GM12878 (cell line): ENCODE data around the gene DYNLL1. TPM values are rescaled to one million over a fixed set of nuclear protein-coding genes. Genes with fewer than 3 reads are reported as not detected.
"Not testable (repeated sequence)": the region's sequence is repeated elsewhere in the genome, so short reads cannot be mapped to it uniquely, and the experiment has no call there.

ENCODE experiments used
- ATAC-seq: fragments of 200-7000 bp; cut with Tn5 transposase; 3 replicates; pipeline ENCODE4 v1.9.1; 2020; ENCODE audit warnings: mild to moderate bottlenecking, moderate library complexity
- BruUV-seq: library from RNA; stranded (reverse); fragments of 400-500 nt; replicated peaks from 2 replicates; lab custom pipeline; 2021; lab: Mats Ljungman, UMichigan
- CTCF ChIA-PET: fragments of 300-600 bp; sonication (Branson Sonifier 250); formaldehyde crosslinking; extraction: SDS; loops from one replicate; lab custom pipeline; 2021; ENCODE audit warnings: inconsistent platforms; lab: Yijun Ruan, JAX
- POLR2A ChIA-PET: fragments of 350-600 bp; formaldehyde crosslinking; extraction: SDS; loops from one replicate; lab custom pipeline; 2021; ENCODE audit warnings: inconsistent platforms; lab: Charles Lee
- RAD21 ChIA-PET: fragments of 300-600 bp; sonication (Branson Sonifier 250); formaldehyde crosslinking; loops from one replicate; lab custom pipeline; 2023; ENCODE audit warnings: antibody characterized with exemption; ENCODE audit not compliant: unreplicated experiment; lab: Charles Lee
- SMC1A ChIA-PET: fragments of 300-600 bp; sonication (Branson Sonifier 250); formaldehyde crosslinking; loops from one replicate; lab custom pipeline; 2023; ENCODE audit not compliant: unreplicated experiment, uncharacterized antibody; lab: Charles Lee
- DNase-seq: peaks from one replicate; pipeline ENCODE4 v3.0.0-alpha.2; 2011; ENCODE audit warnings: low read depth, low spot score
- FAIRE-seq: peaks from 3 replicates; lab custom pipeline; 2011; peaks lifted over from hg19 to GRCh38; lab: Jason Lieb, UNC
- H2AFZ ChIP-seq: 2 replicates; pipeline ENCODE4 v1.6.0; 2011; ENCODE audit warnings: low read depth, low read length, control low read depth; ENCODE audit not compliant: control insufficient read depth
- H3K27ac ChIP-seq: 2 replicates; pipeline ENCODE4 v1.5.1; 2011; ENCODE audit warnings: control low read depth; ENCODE audit not compliant: control insufficient read depth, insufficient read depth
- H3K27me3 ChIP-seq, 2 experiments: replicated peaks in 1 of 2; 2 replicates each; pipeline versions ENCODE4 v1.6.0 to v1.6.1; 2011; ENCODE audit warnings: low read length in 1 of 2; ENCODE audit not compliant: control insufficient read depth in 2 of 2, insufficient read depth in 2 of 2
- H3K36me3 ChIP-seq, 2 experiments: 2 replicates each; pipeline ENCODE4 v1.5.1; 2011; ENCODE audit warnings: low read length in 1 of 2; ENCODE audit not compliant: control insufficient read depth in 2 of 2, insufficient read depth in 2 of 2
- H3K4me1 ChIP-seq: 2 replicates; pipeline ENCODE4 v1.6.1; 2011; ENCODE audit warnings: mild to moderate bottlenecking, low read length, moderate library complexity, mixed read lengths; ENCODE audit not compliant: control insufficient read depth, insufficient read depth
- H3K4me2 ChIP-seq: 2 replicates; pipeline ENCODE4 v1.6.0; 2011; ENCODE audit warnings: control low read depth; ENCODE audit not compliant: control insufficient read depth, insufficient read depth
- H3K4me3 ChIP-seq: fragments of 200-600 bp; sonication (generic); 2 replicates; pipeline ENCODE4 v1.5.1; 2016
- H3K79me2 ChIP-seq: 2 replicates; pipeline ENCODE4 v1.6.0; 2011; ENCODE audit warnings: low read length; ENCODE audit not compliant: control insufficient read depth, insufficient read depth
- H3K9ac ChIP-seq: 2 replicates; pipeline ENCODE4 v1.8.0; 2011; ENCODE audit warnings: low read length, control low read depth, mixed read lengths; ENCODE audit not compliant: control insufficient read depth, insufficient read depth
- H3K9me3 ChIP-seq: replicated peaks from 3 replicates; pipeline ENCODE4 v1.5.1; 2011; ENCODE audit warnings: mild to moderate bottlenecking, low read length; ENCODE audit not compliant: control insufficient read depth, insufficient read depth
- H4K20me1 ChIP-seq: 2 replicates; pipeline ENCODE4 v1.6.0; 2011; ENCODE audit not compliant: control insufficient read depth, insufficient read depth
- CBX5 ChIP-seq: sonication (generic); IDR thresholded peaks from 2 replicates; pipeline ENCODE4 v1.6.1; 2016; ENCODE audit warnings: low read depth, moderate library complexity, mild to moderate bottlenecking, inconsistent platforms
- E2F8 ChIP-seq: fragments of 450-650 bp; IDR thresholded peaks from 2 replicates; pipeline ENCODE4 v1.6.1; 2018; ENCODE audit warnings: mild to moderate bottlenecking, low read depth, moderate library complexity; ENCODE audit not compliant: partially characterized antibody
- EED ChIP-seq: sonication (generic); IDR thresholded peaks from 2 replicates; pipeline ENCODE4 v1.6.1; 2016; ENCODE audit warnings: antibody characterized with exemption, low read depth
- PAX5 ChIP-seq: IDR thresholded peaks from 2 replicates; pipeline ENCODE4 v1.6.1; 2011; ENCODE audit warnings: low read depth, low read length, borderline replicate concordance
- SMAD5 ChIP-seq: IDR thresholded peaks from 2 replicates; pipeline ENCODE4 v1.6.1; 2016; ENCODE audit warnings: antibody characterized with exemption, low read depth
- SPI1 ChIP-seq: IDR thresholded peaks from 2 replicates; pipeline ENCODE4 v1.6.1; 2011; ENCODE audit warnings: low read depth, mild to moderate bottlenecking, low read length, moderate library complexity, borderline replicate concordance; ENCODE audit not compliant: insufficient read depth
- ZNF207 ChIP-seq: fragments of 450-650 bp; IDR thresholded peaks from 2 replicates; pipeline ENCODE4 v1.6.1; 2014; ENCODE audit warnings: antibody characterized with exemption, mild to moderate bottlenecking, borderline replicate concordance
- WGBS: methylation state at CpG from one replicate; pipeline ENCODE4 v1.1.6; 2016; ENCODE audit warnings: low lambda C conversion rate; ENCODE audit not compliant: insufficient replicate concordance, insufficient coverage; ENCODE audit errors: missing lambda C conversion rate; 5-methylcytosine and 5-hydroxymethylcytosine counted together
- in situ Hi-C: fragments of 300-500 bp; cut with MboI; formaldehyde crosslinking; loops from 9 replicates; pipeline ENCODE4 v1.14.3; 2018; ENCODE audit warnings: mixed read lengths
- intact Hi-C: fragments of 100-400 bp; cut with micrococcal nuclease; formaldehyde crosslinking; loops from one replicate; pipeline ENCODE4 v1.14.2; 2022; ENCODE audit not compliant: unreplicated experiment
- polyA plus RNA-seq, 11 experiments: library from polyadenylated mRNA; depleted of rRNA in 4 of 11; unstranded in 6 of 11; stranded (reverse) in 5 of 11; fragments of >200 nt; fragmentation: Nextera tagmentation in 4 of 11; fragmentation: Illumina TruSeq in 1 of 11; extraction: Ambion mirVana in 4 of 11; extraction: Trizol in 1 of 11; gene quantifications; 1 replicate in 1 of 11; 2 replicates in 10 of 11; pipeline versions ENCODE4 v1.2.1 to v1.2.3, GENCODE V29; 2011 to 2016; ENCODE audit warnings: inconsistent platforms in 2 of 11, missing spikeins in 2 of 11, low read depth in 1 of 11
- total RNA-seq, 4 experiments: library from RNA; depleted of rRNA in 3 of 4; stranded (reverse); fragments of >200 nt in 3 of 4; fragmentation: Illumina TruSeq in 1 of 4; extraction: Trizol in 1 of 4; gene quantifications; 2 replicates each; pipeline versions ENCODE4 v1.2.1 to v1.2.3, GENCODE V29; 2013 to 2021

The DYNLL1 gene
- total and polyA plus RNA-seq, 10 of the 15 experiments (the other 5 are each of a cell fraction or from before 2014, with no cell fraction given) = 239 to 796 (median 379) TPM

- TF ChIP-seq E2F8 = no peak
- TF ChIP-seq PAX5 = 0 out of 2 replicates have a peak, but pooled peaks have one; percentile 56
- no peak; the same call in 1 of the 2 replicates for TF ChIP-seq EED
- no peak for TF ChIP-seq SPI1
- TF ChIP-seq CBX5 = no peak
- no peak for TF ChIP-seq ZNF207
- peak; percentile 94 for TF ChIP-seq SMAD5
Measured at GRCh38 chr12:120495731-120496412, at the start of gene DYNLL1 (continued).

DNA sequence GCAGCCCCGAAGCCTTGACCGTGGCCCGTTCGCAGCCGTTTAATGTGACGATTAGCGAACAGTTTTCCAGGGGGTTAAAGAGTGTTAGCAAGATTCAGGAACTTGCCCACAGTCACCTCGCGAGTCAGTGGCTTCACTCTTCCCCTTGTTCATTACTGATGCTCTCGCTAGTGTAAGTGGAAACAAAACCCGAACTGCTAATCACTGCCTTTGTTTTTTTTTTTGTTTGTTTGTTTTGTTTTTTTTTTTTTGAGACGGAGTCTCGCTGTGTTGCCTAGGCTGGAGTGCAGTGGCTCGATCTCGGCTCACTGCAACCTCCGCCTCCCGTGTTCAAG lies 49.1 kb upstream of the DYNLL1 start:
- CTCF ChIA-PET = interaction anchor here (1.0 to 1.8 kb wide), 5 partner anchors 8 to 70 kb away, joined by 3 to 10 read pairs (median 4); no protein-coding TSS in a partner anchor
- not testable (repeated sequence) for FAIRE-seq

More for the DNA sequence above, 49.1 kb upstream of the DYNLL1 start:
- Histone ChIP-seq H3K79me2 (peaks cover 47% of the 10 kb centered on the region), H3K9ac (peak overlapping the region; percentile 83), H3K4me2 (peak overlapping the region; percentile 82), H3K4me3 (peak overlapping the region; percentile 98), H3K27ac (peak overlapping the region; percentile 89; the same call in 1 of the 2 replicates), H2AFZ (peak overlapping the region; percentile 58)
- H3K4me1 ChIP-seq, H4K20me1 ChIP-seq, H3K36me3 ChIP-seq, in situ Hi-C loops, DNase-seq, H3K27me3 ChIP-seq, H3K9me3 ChIP-seq, BruUV-seq, RAD21 ChIA-PET: not testable (repeated sequence)
- SMC1A ChIA-PET = interaction anchor here (1.0 to 1.4 kb wide), 2 partner anchors 134 to 245 kb away, joined by 3 read pairs; partner anchors contain the start of gene POP5
- intact Hi-C loops = loop anchor here (2.0 kb wide), 1 partner anchor 22 kb away; the partner anchor contains the start of gene SRSF9
- WGBS = 3% methylated on average over 17 of the region's 17 CpGs
- POLR2A ChIA-PET = interaction anchor here (0.7 to 1.4 kb wide), 5 partner anchors 12 to 571 kb away, joined by 4 to 5 read pairs (median 4); no protein-coding TSS in a partner anchor
- peak; percentile 4; the same call in 1 of the 3 replicates for ATAC-seq
